Measurements from ENCODE around the gene CSGALNACT2.
"Not testable (repeated sequence)": the region's sequence is repeated elsewhere in the genome, so short reads cannot be mapped to it uniquely, and the experiment has no call there.

Gene CSGALNACT2

DNA sequence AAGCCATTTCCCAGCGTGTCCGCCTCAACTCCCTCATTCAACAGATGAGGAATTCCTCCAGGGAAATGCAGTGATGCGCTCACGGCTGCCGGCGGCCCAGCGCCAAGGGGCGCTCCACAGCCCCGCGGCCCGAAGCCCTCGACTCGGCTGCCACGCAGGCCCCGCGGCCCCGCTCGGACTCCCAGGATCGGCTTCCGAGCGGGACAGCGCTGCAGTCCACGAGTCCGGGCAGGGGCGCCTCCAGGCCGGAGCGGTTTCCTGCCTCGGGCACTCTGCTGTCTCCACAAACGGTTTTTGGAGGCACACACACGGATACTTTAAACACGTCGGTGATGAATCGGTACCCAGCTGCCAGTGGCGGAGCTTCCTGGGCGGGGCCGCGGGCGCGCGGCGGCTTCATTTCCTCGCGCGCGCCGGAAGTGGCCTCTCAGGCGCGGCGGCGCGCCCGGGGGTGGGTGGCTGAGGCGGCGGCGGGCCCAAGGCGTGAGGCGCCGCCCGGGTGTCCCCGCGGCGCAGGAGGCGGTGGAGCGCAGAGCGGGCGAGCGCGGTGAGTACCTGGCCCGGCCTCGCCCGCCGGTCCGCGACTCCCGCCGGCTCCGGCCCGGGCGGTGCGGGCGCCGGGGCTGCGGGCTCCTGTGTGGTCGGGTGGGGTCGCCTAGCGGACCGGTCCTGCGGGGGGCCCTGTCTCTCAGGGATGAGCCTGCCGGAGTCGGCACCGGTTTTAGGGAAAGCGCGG, at the start of gene CSGALNACT2:
Gene CSGALNACT2, plus strand, starts transcription at position 425 of the 736 bp plus-strand sequence. CDS start 16,705 bp downstream, outside the sequence.
- peak; percentile 70 for DNase-seq

DNA sequence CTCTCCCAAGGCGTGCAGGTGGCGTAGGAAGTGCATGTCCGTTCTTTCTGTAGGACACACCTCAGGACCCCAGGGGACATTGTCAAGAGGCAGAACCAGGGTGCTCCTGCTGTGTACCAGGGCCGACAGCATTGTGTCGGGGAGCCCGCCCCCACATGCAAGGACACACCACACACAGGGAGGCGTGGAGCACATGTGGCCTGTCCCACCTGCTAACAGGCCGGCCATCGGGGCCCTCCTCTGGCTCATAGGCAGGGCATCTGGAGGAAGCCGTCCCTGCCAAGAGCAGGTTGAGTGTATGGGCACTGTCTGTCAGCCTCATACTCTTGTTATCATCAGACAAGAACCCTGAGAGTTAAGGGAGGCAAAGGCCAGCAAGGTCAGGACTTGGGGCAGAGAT, 48.7 kb upstream of the CSGALNACT2 start:
- DNase-seq: no peak

- DNase-seq: no peak
Measured at GRCh38 chr10:43090188-43090587, 48.1 kb upstream of the CSGALNACT2 start.

DNA sequence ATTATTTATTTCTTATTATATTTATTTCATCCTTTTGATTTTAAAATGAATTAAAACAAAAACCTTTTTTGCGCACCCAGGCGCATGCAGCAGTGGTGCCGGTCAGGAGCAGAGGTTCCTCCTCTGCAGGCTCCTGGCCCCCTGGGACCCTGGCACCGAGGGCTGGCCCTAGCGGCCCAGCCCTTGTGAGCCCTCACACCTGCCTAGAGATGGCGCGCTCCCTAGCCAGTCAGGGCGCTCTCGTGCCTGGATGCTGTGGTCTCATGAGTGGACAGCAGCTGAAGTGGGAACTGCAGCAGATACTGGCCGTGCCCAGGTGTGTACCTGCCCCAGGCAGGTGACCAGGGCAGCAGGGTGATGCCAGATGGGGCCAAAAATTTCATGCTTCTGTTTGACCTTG, 47.6 kb upstream of the CSGALNACT2 start:
- no peak for DNase-seq

GRCh38 chr10:43091846-43092245, 46.4 kb upstream of the CSGALNACT2 start:
- no peak for DNase-seq

DNA sequence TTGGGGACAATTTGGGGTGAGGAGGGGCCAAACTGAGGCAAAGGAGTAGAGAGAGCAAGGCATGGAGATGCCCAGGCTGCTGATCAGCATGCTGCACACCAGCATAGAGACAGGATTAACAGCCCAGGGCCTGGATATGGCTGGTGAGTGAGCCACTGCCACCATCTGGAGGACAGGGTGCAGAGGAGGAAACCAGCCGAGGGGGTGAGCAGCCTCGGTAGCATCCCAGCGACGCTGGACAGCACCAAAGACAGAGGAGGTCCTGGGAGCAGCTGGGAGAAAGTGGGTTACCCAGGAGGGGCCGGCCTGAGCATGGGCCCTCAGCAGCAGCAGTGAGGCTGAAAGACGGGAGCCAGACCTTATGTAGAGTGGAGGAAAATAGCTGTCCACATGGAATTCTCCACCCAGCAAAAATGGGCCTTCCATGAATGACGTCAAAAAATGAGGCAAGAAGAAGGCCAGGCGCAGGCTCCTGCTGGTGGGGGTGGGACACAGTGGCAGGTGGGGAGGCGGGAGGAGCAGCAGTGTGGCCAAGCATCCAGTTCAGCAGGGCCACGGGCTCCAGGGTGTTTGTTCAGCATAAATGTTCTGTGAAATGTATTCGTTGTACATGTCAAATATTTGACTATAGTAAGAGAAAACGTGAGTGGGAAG, 44.7 kb upstream of the CSGALNACT2 start:
- DNase-seq: no peak

- DNase-seq: no peak
Measured at GRCh38 chr10:43094085-43094484, 44.2 kb upstream of the CSGALNACT2 start.

GRCh38 chr10:43099339-43099738, 38.9 kb upstream of the CSGALNACT2 start:
- DNase-seq: not testable (repeated sequence)

GRCh38 chr10:43099928-43100327, 38.3 kb upstream of the CSGALNACT2 start:
- no peak for DNase-seq

GRCh38 chr10:43100366-43100765, 37.9 kb upstream of the CSGALNACT2 start:
- no peak for DNase-seq

DNA sequence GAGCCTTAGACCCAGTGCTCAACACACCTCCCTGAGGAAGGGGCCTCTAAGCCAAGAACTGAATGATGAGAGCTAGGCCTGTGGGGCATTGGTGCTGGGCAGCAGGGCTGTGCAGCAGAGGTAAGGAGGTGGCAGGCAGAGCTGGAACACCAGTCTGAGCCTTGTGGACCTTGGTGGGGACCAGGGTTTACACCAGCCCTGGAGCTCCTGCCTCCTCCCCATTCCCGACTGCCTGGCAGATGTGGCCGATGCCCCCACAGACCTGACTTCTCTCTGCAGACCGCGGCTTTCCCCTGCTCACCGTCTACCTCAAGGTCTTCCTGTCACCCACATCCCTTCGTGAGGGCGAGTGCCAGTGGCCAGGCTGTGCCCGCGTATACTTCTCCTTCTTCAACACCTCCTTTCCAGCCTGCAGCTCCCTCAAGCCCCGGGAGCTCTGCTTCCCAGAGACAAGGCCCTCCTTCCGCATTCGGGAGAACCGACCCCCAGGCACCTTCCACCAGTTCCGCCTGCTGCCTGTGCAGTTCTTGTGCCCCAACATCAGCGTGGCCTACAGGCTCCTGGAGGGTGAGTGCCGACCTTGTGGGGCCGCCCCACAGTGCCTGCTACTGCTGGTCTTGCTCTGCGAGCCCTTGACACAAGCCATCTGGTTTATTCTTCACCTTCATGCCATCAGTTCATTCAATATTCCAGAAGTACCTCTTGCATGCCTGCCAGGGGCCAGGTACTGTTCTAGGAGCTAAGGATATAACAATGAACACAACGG, 36.0 kb upstream of the CSGALNACT2 start:
- DNase-seq: no peak

GRCh38 chr10:43105102-43105955, 32.9 kb upstream of the CSGALNACT2 start:
- peak; percentile 39 for DNase-seq

GRCh38 chr10:43105956-43106229, 32.4 kb upstream of the CSGALNACT2 start:
- DNase-seq: no peak

DNA sequence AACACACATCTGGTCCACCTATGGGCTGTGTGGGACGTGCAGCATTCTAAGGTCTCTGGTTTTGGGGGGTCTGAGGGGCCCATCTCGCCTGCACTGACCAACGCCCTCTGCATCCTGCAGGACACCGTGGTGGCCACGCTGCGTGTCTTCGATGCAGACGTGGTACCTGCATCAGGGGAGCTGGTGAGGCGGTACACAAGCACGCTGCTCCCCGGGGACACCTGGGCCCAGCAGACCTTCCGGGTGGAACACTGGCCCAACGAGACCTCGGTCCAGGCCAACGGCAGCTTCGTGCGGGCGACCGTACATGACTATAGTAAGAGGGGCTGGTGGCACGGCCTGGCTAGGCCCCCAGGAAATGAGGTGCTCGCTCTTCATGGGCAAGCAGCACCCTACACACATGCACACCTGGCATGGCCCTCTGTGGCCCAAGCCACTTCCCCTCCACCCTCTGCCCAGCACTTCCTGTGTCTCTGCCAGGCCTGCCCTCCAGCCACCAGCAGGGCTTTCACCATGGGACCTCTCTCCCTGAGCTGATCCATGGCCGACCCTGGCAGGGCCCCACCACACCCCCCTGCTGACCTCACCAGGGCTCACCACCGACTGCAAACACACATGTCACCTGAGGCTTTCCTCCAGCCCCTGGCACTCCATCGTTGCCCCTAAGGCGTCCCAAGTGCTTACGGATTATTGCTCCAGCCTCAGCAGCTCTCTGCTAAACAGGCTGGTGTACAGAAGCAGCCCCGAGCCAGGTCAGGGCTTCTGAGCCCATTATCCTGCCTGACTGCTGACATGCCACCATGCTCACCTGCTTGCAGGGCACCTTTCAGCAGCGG, 31.8 kb upstream of the CSGALNACT2 start:
- no peak for DNase-seq

GRCh38 chr10:43108951-43109350, 29.3 kb upstream of the CSGALNACT2 start:
- DNase-seq: no peak

GRCh38 chr10:43109671-43110249, 28.5 kb upstream of the CSGALNACT2 start:
- DNase-seq: no peak

GRCh38 chr10:43110338-43111071, 27.7 kb upstream of the CSGALNACT2 start:
- no peak for DNase-seq

- DNase-seq: no peak
Measured at GRCh38 chr10:43111101-43111500, 27.1 kb upstream of the CSGALNACT2 start.

GRCh38 chr10:43111921-43112607, 26.2 kb upstream of the CSGALNACT2 start:
- DNase-seq: no peak

DNA sequence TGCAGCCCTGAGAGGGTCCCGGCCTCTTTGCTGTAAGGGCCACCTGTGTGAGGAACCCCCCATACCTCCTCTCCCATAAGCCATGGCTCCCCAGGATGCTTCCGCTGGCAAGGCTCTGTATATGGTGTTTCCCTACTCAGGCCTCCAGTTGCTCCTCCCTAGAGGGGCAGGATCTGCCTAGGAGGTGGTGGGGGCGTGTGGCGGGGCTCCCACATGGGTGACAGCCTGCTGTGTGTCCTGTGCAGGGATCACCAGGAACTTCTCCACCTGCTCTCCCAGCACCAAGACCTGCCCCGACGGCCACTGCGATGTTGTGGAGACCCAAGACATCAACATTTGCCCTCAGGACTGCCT, 25.7 kb upstream of the CSGALNACT2 start:
- DNase-seq: no peak

Data from NCI-H2171 treated with DMSO at 0.1 percent for 48 hours (cell line).